IMR-90 (cell line): ENCODE measurements around the gene BAD. TPM values are rescaled to one million over a fixed set of nuclear protein-coding genes. Genes with fewer than 3 reads are reported as not detected.

ENCODE experiments used
- ATAC-seq: fragments of 200-7000 bp; cut with Tn5 transposase; 2 replicates; pipeline ENCODE4 v1.9.1; 2020; ENCODE audit warnings: low read depth, mild to moderate bottlenecking, moderate library complexity
- BruUV-seq: library from RNA; stranded (reverse); fragments of 400-500 nt; replicated peaks from 2 replicates; lab custom pipeline; 2021; lab: Mats Ljungman, UMichigan
- CTCF ChIA-PET: fragments of 300-600 bp; formaldehyde crosslinking; extraction: SDS; loops from one replicate; lab custom pipeline; 2021; ENCODE audit warnings: antibody characterized with exemption; lab: Yijun Ruan, JAX
- POLR2A ChIA-PET: fragments of 300-600 bp; sonication (Branson Sonifier 250); formaldehyde crosslinking; loops from one replicate; lab custom pipeline; 2022; ENCODE audit warnings: antibody characterized with exemption; ENCODE audit not compliant: unreplicated experiment; lab: Charles Lee
- DNase-seq: peaks from one replicate; pipeline ENCODE4 v3.0.0; 2013
- H2AFZ ChIP-seq: replicated peaks from 2 replicates; pipeline ENCODE3; 2013; ENCODE audit warnings: low read length, mild to moderate bottlenecking; ENCODE audit not compliant: poor library complexity
- H2AK5ac ChIP-seq: 2 replicates; pipeline ENCODE4 v1.6.1; 2013; ENCODE audit warnings: low read depth, low read length, inconsistent platforms
- H2AK9ac ChIP-seq: replicated peaks from 2 replicates; pipeline ENCODE3; 2013; ENCODE audit warnings: mild to moderate bottlenecking, low read depth, low read length, moderate library complexity; ENCODE audit not compliant: poor library complexity
- H2BK120ac ChIP-seq: 2 replicates; pipeline ENCODE4 v1.6.1; 2013; ENCODE audit warnings: low read depth, low read length, inconsistent platforms
- H2BK15ac ChIP-seq: 3 replicates; pipeline ENCODE4 v1.6.1; 2013; ENCODE audit warnings: low read depth, low read length, inconsistent platforms
- H2BK20ac ChIP-seq: 2 replicates; pipeline ENCODE4 v1.6.1; 2013; ENCODE audit warnings: low read depth, mild to moderate bottlenecking, inconsistent platforms, low read length, moderate library complexity
- H2BK5ac ChIP-seq: 2 replicates; pipeline ENCODE4 v1.6.1; 2013; ENCODE audit warnings: mild to moderate bottlenecking, low read depth, low read length, inconsistent platforms; ENCODE audit not compliant: poor library complexity, severe bottlenecking
- H3K14ac ChIP-seq: replicated peaks from 2 replicates; pipeline ENCODE4 v1.6.1; 2013; ENCODE audit warnings: low read depth, low read length, inconsistent platforms
- H3K18ac ChIP-seq: 2 replicates; pipeline ENCODE4 v1.6.1; 2013; ENCODE audit warnings: low read depth, low read length, control low read depth
- H3K23ac ChIP-seq: 2 replicates; pipeline ENCODE4 v1.6.1; 2013; ENCODE audit warnings: low read depth, low read length, inconsistent platforms
- H3K27ac ChIP-seq: 2 replicates; pipeline ENCODE4 v1.5.1; 2013; ENCODE audit warnings: mild to moderate bottlenecking, control low read depth, low read length; ENCODE audit not compliant: insufficient read depth
- H3K27me3 ChIP-seq: 2 replicates; pipeline ENCODE4 v1.6.1; 2013; ENCODE audit warnings: low read length; ENCODE audit not compliant: control insufficient read depth, insufficient read depth
- H3K36me3 ChIP-seq: 2 replicates; pipeline ENCODE4 v1.6.1; 2013; ENCODE audit warnings: low read length, mixed read lengths; ENCODE audit not compliant: control insufficient read depth, insufficient read depth
- H3K4ac ChIP-seq: 2 replicates; pipeline ENCODE4 v1.6.1; 2013; ENCODE audit warnings: low read depth, low read length, inconsistent platforms
- H3K4me1 ChIP-seq: 2 replicates; pipeline ENCODE4 v1.6.1; 2013; ENCODE audit warnings: low read length, mixed read lengths; ENCODE audit not compliant: control insufficient read depth, insufficient read depth
- H3K4me2 ChIP-seq: 2 replicates; pipeline ENCODE4 v1.6.1; 2013; ENCODE audit warnings: low read depth, mild to moderate bottlenecking, control low read depth, low read length, moderate library complexity
- H3K4me3 ChIP-seq: 2 replicates; pipeline ENCODE4 v1.5.1; 2013; ENCODE audit warnings: low read depth, mild to moderate bottlenecking, control low read depth, low read length, moderate library complexity; ENCODE audit not compliant: insufficient read depth
- H3K56ac ChIP-seq: 2 replicates; pipeline ENCODE4 v1.6.1; 2013; ENCODE audit warnings: low read length, inconsistent platforms; ENCODE audit not compliant: insufficient read depth; ENCODE audit errors: extremely low read depth
- H3K79me1 ChIP-seq, 2 experiments: 2 replicates each; pipeline ENCODE4 v1.6.1; 2013; ENCODE audit warnings: low read length in 2 of 2, inconsistent platforms in 1 of 2, low read depth in 1 of 2
- H3K9ac ChIP-seq: 2 replicates; pipeline ENCODE4 v1.6.1; 2013; ENCODE audit warnings: low read depth, low read length, control low read depth
- H3K9me1 ChIP-seq: 2 replicates; pipeline ENCODE4 v1.6.1; 2013; ENCODE audit warnings: low read length, inconsistent platforms; ENCODE audit not compliant: insufficient read depth
- H3K9me3 ChIP-seq: 2 replicates; pipeline ENCODE4 v1.6.1; 2013; ENCODE audit warnings: low read length; ENCODE audit not compliant: control insufficient read depth, insufficient read depth
- H4K20me1 ChIP-seq: 2 replicates; pipeline ENCODE4 v1.6.1; 2013; ENCODE audit warnings: low read length, inconsistent platforms; ENCODE audit not compliant: insufficient read depth
- H4K5ac ChIP-seq: 2 replicates; pipeline ENCODE4 v1.6.1; 2013; ENCODE audit warnings: mild to moderate bottlenecking, low read depth, low read length, control low read depth
- H4K8ac ChIP-seq, 2 experiments: 2 replicates each; pipeline ENCODE4 v1.6.1; 2013; ENCODE audit warnings: low read depth in 2 of 2, low read length in 2 of 2, control low read depth in 1 of 2, inconsistent platforms in 1 of 2
- H4K91ac ChIP-seq: 2 replicates; pipeline ENCODE4 v1.6.1; 2013; ENCODE audit warnings: low read depth, low read length, inconsistent platforms; ENCODE audit not compliant: insufficient read depth
- CEBPB ChIP-seq: IDR thresholded peaks from 2 replicates; pipeline ENCODE4 v1.6.1; 2012; ENCODE audit warnings: low read depth, low read length, improper control_type of control experiment
- CHD1 ChIP-seq: IDR thresholded peaks from 2 replicates; pipeline ENCODE4 v1.6.1; 2012; ENCODE audit warnings: low read depth, low read length, improper control_type of control experiment
- NFE2L2 ChIP-seq: fragments of 150-350 bp; IDR thresholded peaks from 2 replicates; pipeline ENCODE4 v1.6.1; 2016; ENCODE audit warnings: low read depth, mild to moderate bottlenecking, low read length
- POLR2A ChIP-seq: IDR thresholded peaks from 2 replicates; pipeline ENCODE4 v1.6.1; 2012; ENCODE audit warnings: mild to moderate bottlenecking, low read depth, low read length
- RAD21 ChIP-seq: IDR thresholded peaks from 2 replicates; pipeline ENCODE4 v1.6.1; 2012; ENCODE audit warnings: low read length, improper control_type of control experiment
- RCOR1 ChIP-seq: IDR thresholded peaks from 2 replicates; pipeline ENCODE4 v1.6.1; 2012; ENCODE audit warnings: mild to moderate bottlenecking, low read length, improper control_type of control experiment; ENCODE audit not compliant: insufficient replicate concordance
- WGBS, 2 experiments: methylation state at CpG; one replicate each; pipeline versions ENCODE4 v1.1.5 to v1.1.7; 2013; ENCODE audit warnings: missing lambda C conversion rate in 2 of 2; ENCODE audit not compliant: insufficient read length in 1 of 2; ENCODE audit errors: extremely low coverage in 2 of 2; 5-methylcytosine and 5-hydroxymethylcytosine counted together
- dilution Hi-C: fragments of 300-500 bp; cut with HindIII; formaldehyde crosslinking; loops from one replicate; pipeline ENCODE4 v1.14.3; 2018; ENCODE audit warnings: low sequenced_read_pairs; ENCODE audit not compliant: unreplicated experiment
- in situ Hi-C: fragments of 300-500 bp; cut with MboI; formaldehyde crosslinking; loops from 3 replicates; pipeline ENCODE4 v1.14.3; 2019; ENCODE audit warnings: low sequenced_read_pairs, inconsistent platforms, mixed read lengths
- intact Hi-C: fragments of 100-400 bp; cut with micrococcal nuclease; formaldehyde crosslinking; loops from 2 replicates; pipeline ENCODE4 v1.10.0; 2022
- polyA plus RNA-seq, 3 experiments: library from polyadenylated mRNA; depleted of rRNA; stranded (reverse); fragments of >200 nt; gene quantifications; 2 replicates each; pipeline ENCODE4 v1.2.3, GENCODE V29; 2012; ENCODE audit warnings: low replicate concordance in 1 of 3
- total RNA-seq: library from RNA; depleted of rRNA; stranded (reverse); fragments of >200 nt; gene quantifications from 2 replicates; pipeline ENCODE4 v1.2.3, GENCODE V29; 2012

The BAD gene
- total and polyA plus RNA-seq, 2 of the 4 experiments (the other 2 are of a cell fraction), result 30.3 to 68.0 TPM

DNA sequence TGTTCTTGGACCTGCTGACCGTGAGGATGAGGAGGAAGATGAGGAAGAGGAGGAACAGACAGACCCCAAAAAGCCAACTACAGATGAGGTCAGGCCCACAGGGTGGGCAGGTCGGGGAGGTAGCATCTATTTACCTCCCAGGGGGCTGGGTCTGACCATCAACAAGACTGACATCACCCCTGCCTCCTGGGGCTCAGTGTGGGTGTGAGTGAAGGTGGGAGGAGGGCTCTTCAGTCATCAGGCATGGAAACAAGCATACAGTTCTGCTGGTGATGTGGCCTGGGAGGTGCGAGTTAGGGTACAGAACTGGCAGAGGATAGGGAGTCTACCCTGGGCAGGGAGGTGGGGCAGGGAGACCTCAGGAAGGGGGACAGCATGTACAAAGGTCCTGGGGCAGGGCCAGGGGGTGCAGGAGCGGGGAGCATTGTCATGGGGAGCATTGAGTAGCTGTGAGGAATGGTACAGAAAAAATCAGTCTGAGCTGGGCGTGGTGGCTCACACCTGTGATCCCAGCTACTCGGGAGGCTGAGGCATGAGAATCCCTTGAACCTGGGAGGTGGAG lies 24.2 kb downstream of the BAD start:
- Histone ChIP-seq H4K91ac (no peak overlapping the region), H3K14ac (no peak overlapping the region), H3K27ac (no peak overlapping the region), H3K9me3 (no peaks in the 10 kb centered on the region), H2BK20ac (no peak overlapping the region), H4K8ac (no peak overlapping the region), H3K23ac (no peak overlapping the region), H2AFZ (no peak overlapping the region), H3K56ac (no peak overlapping the region), H4K20me1 (no peaks in the 10 kb centered on the region), H3K4ac (no peak overlapping the region), H3K18ac (no peak overlapping the region), H3K9me1 (0 out of 2 replicates have a peak, but pooled peaks cover 5% of the 10 kb centered on the region), H2AK5ac (no peak overlapping the region), H2BK5ac (no peak overlapping the region), H2AK9ac (peak overlapping the region; percentile 0), H2BK120ac (no peak overlapping the region), H3K4me2 (no peak overlapping the region), H3K79me1 (peaks cover 7 to 45% of the 10 kb centered on the region in 2 experiments; a peak in 2 of 4 replicates), H4K5ac (no peak overlapping the region), H3K9ac (no peak overlapping the region), H3K36me3 (peaks cover 62% of the 10 kb centered on the region), H3K4me1 (peaks cover 9% of the 10 kb centered on the region), H2BK15ac (no peak overlapping the region), H3K27me3 (no peaks in the 10 kb centered on the region), H3K4me3 (no peak overlapping the region)
- WGBS, 2 experiments, result 100% methylated on average over 3 of the region's 6 CpGs; no CpG with 5 or more reads in 1 of the 2 experiments
- ATAC-seq, result no peak
- DNase-seq, result no peak
- CTCF ChIA-PET, result interaction anchor here (0.6 kb wide), 2 partner anchors 8 to 351 kb away, joined by 3 read pairs; no protein-coding TSS in a partner anchor
- in situ Hi-C loops, result no loop called here
- TF ChIP-seq RAD21 (no peak), POLR2A (no peak), CEBPB (no peak), RCOR1 (no peak), CHD1 (no peak), NFE2L2 (no peak)
- no TSS peak for BruUV-seq
- dilution Hi-C loops, result no loop called here
- intact Hi-C loops, result no loop called here
- POLR2A ChIA-PET, result no interaction called here
